WTC11 (cell line): ENCODE measurements around the gene STEAP1B. TPM values are rescaled to one million over a fixed set of nuclear protein-coding genes. Genes with fewer than 3 reads are reported as not detected.

ENCODE experiments used
- ATAC-seq: fragments of 200-7000 bp; cut with Tn5 transposase; 2 replicates; pipeline ENCODE4 v1.10.0; 2021; ENCODE audit warnings: mild to moderate bottlenecking, moderate library complexity
- CTCF ChIA-PET: fragments of 300-600 bp; sonication (Branson Sonifier 250); formaldehyde crosslinking; loops from one replicate; lab custom pipeline; 2021; ENCODE audit warnings: antibody characterized with exemption; lab: Charles Lee
- POLR2A ChIA-PET: fragments of 350-600 bp; sonication (Branson Sonifier 250); formaldehyde crosslinking; loops from one replicate; lab custom pipeline; 2021; ENCODE audit warnings: antibody characterized with exemption; lab: Charles Lee
- DNase-seq: peaks from one replicate; pipeline ENCODE4 v3.0.0; 2021; ENCODE audit warnings: low spot score
- H3K27ac Mint-ChIP-seq: 2 replicates; pipeline ENCODE4 v1.8.0; 2021; ENCODE audit warnings: mixed read lengths
- H3K27me3 Mint-ChIP-seq: 2 replicates; pipeline ENCODE4 v1.8.0; 2021; ENCODE audit warnings: low read depth, mild to moderate bottlenecking, moderate library complexity, mixed read lengths
- H3K36me3 Mint-ChIP-seq: 2 replicates; pipeline ENCODE4 v1.8.0; 2021; ENCODE audit warnings: mixed read lengths
- H3K4me1 Mint-ChIP-seq: 2 replicates; pipeline ENCODE4 v1.8.0; 2022; ENCODE audit warnings: mixed read lengths
- H3K4me3 Mint-ChIP-seq: 2 replicates; pipeline ENCODE4 v1.8.0; 2021; ENCODE audit warnings: mild to moderate bottlenecking, moderate library complexity, mixed read lengths
- H3K9me3 Mint-ChIP-seq: 2 replicates; pipeline ENCODE4 v1.8.0; 2021; ENCODE audit warnings: mixed read lengths
- FOXK1 ChIP-seq: sonication (generic); formaldehyde crosslinking; IDR thresholded peaks from 2 replicates; pipeline ENCODE4 v1.8.0; 2022; ENCODE audit warnings: mild to moderate bottlenecking, moderate library complexity, missing genetic modification reagents
- FOXP1 ChIP-seq: sonication (generic); formaldehyde crosslinking; IDR thresholded peaks from 2 replicates; pipeline ENCODE4 v1.8.0; 2022; ENCODE audit warnings: missing genetic modification reagents, mild to moderate bottlenecking, moderate library complexity, borderline replicate concordance
- HMGXB4 ChIP-seq: sonication (generic); formaldehyde crosslinking; IDR thresholded peaks from 2 replicates; pipeline ENCODE4 v1.8.1; 2023; ENCODE audit warnings: mild to moderate bottlenecking, moderate library complexity, missing genetic modification reagents
- KAT7 ChIP-seq: sonication (generic); formaldehyde crosslinking; IDR thresholded peaks from 2 replicates; pipeline ENCODE4 v1.8.1; 2023; ENCODE audit warnings: missing genetic modification reagents, mild to moderate bottlenecking, borderline replicate concordance
- OVOL2 ChIP-seq: fragments of 250-450 bp; sonication (Bioruptor Pico); IDR thresholded peaks from 2 replicates; pipeline ENCODE4 v1.9.0; 2021; ENCODE audit warnings: mild to moderate bottlenecking, borderline replicate concordance
- RELA ChIP-seq: sonication (generic); formaldehyde crosslinking; IDR thresholded peaks from 2 replicates; pipeline ENCODE4 v1.8.1; 2022; ENCODE audit warnings: missing genetic modification reagents, mild to moderate bottlenecking, borderline replicate concordance
- STAT6 ChIP-seq: sonication (generic); formaldehyde crosslinking; conservative IDR thresholded peaks from 2 replicates; pipeline ENCODE4 v1.8.1; 2023; ENCODE audit warnings: mild to moderate bottlenecking, low read depth, missing genetic modification reagents, moderate library complexity
- TEAD4 ChIP-seq: sonication (generic); formaldehyde crosslinking; IDR thresholded peaks from 2 replicates; pipeline ENCODE4 v1.8.0; 2022; ENCODE audit warnings: mild to moderate bottlenecking, missing genetic modification reagents
- TP53 ChIP-seq: sonication (generic); formaldehyde crosslinking; IDR thresholded peaks from 2 replicates; pipeline ENCODE4 v1.8.1; 2023; ENCODE audit warnings: mild to moderate bottlenecking, missing genetic modification reagents
- ZNF219 ChIP-seq: sonication (generic); formaldehyde crosslinking; IDR thresholded peaks from 2 replicates; pipeline ENCODE4 v1.8.0; 2023; ENCODE audit warnings: missing genetic modification reagents, mild to moderate bottlenecking, borderline replicate concordance
- ZNF416 ChIP-seq: fragments of 250-450 bp; sonication (Bioruptor Pico); IDR thresholded peaks from 2 replicates; pipeline ENCODE4 v1.9.0; 2021; ENCODE audit warnings: mild to moderate bottlenecking, inconsistent platforms
- total RNA-seq: library from RNA; stranded (reverse); gene quantifications from 3 replicates; pipeline ENCODE4 v1.2.3, GENCODE V29; 2021
- TF ChIP-seq, protein P1 (sequence below): sonication (generic); formaldehyde crosslinking; IDR thresholded peaks from 2 replicates; pipeline ENCODE4 v1.8.1; 2022; ENCODE audit warnings: mild to moderate bottlenecking, moderate library complexity, missing genetic modification reagents
- TF ChIP-seq, protein P2 (sequence below): fragments of 250-450 bp; sonication (Bioruptor Pico); IDR thresholded peaks from 2 replicates; pipeline ENCODE4 v1.8.0; 2021; ENCODE audit warnings: mild to moderate bottlenecking
- TF ChIP-seq, protein P3 (sequence below): sonication (generic); formaldehyde crosslinking; IDR thresholded peaks from 2 replicates; pipeline ENCODE4 v1.8.1; 2023; ENCODE audit warnings: mild to moderate bottlenecking, missing genetic modification reagents
- TF ChIP-seq, protein P4 (sequence below): sonication (generic); formaldehyde crosslinking; IDR thresholded peaks from 2 replicates; pipeline ENCODE4 v1.8.1; 2022; ENCODE audit warnings: low read depth, mild to moderate bottlenecking, moderate library complexity, missing genetic modification reagents, borderline replicate concordance

The STEAP1B gene
- total RNA-seq, 1 experiment from 2014 or later = 5.5 TPM

GRCh38 chr7:22476824-22477223, 23.2 kb downstream of the STEAP1B start:
- POLR2A ChIA-PET = no interaction called here
- CTCF ChIA-PET = interaction anchor here (1.5 kb wide), 1 partner anchor 25 kb away, joined by 7 read pairs; no protein-coding TSS in a partner anchor
- no peaks in the 10 kb centered on the region for H3K9me3 Mint-ChIP-seq

DNA sequence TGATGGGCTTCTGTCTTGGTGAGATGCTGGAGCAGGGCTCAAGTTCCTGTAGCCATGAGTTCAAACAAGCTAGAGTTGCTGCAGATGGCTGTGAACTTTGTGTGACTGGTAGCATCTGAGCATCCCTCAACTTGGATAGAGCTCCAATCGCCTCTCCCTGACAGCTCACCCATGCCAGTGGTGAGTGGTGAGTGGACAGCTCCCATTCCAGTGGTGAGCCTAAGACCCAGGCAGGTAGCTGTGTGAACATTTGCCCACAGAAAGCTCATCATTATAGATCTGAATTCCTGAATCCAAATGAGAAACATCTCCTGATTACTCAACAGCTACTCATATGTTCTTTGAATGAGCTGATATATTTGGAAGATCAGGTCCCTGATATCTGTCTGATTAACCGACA, 25.3 kb downstream of the STEAP1B start:
- H3K27me3 Mint-ChIP-seq = no peaks in the 10 kb centered on the region
- POLR2A ChIA-PET = no interaction called here
- H3K9me3 Mint-ChIP-seq = no peaks in the 10 kb centered on the region
- TF ChIP-seq TEAD4 (no peak), OVOL2 (CRISPR knock-in tag) (no peak)
- TF ChIP-seq, protein P1, sequence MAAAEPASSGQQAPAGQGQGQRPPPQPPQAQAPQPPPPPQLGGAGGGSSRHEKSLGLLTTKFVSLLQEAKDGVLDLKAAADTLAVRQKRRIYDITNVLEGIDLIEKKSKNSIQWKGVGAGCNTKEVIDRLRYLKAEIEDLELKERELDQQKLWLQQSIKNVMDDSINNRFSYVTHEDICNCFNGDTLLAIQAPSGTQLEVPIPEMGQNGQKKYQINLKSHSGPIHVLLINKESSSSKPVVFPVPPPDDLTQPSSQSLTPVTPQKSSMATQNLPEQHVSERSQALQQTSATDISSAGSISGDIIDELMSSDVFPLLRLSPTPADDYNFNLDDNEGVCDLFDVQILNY (CRISPR knock-in tag) = no peak
- no peaks in the 10 kb centered on the region for H3K36me3 Mint-ChIP-seq
- H3K27ac Mint-ChIP-seq = no peak overlapping the region
- CTCF ChIA-PET = interaction anchor here (1.4 to 1.7 kb wide), 2 partner anchors 22 to 365 kb away, joined by 7 read pairs; no protein-coding TSS in a partner anchor
- no peak overlapping the region for H3K4me3 Mint-ChIP-seq
- no peak for ATAC-seq
- H3K4me1 Mint-ChIP-seq = peaks cover 6% of the 10 kb centered on the region; the same call in 1 of the 2 replicates
- DNase-seq = no peak

More at GRCh38 chr7:22476824-22477223, 23.2 kb downstream of the STEAP1B start:
- no peaks in the 10 kb centered on the region for H3K36me3 Mint-ChIP-seq
- TF ChIP-seq, protein P2, sequence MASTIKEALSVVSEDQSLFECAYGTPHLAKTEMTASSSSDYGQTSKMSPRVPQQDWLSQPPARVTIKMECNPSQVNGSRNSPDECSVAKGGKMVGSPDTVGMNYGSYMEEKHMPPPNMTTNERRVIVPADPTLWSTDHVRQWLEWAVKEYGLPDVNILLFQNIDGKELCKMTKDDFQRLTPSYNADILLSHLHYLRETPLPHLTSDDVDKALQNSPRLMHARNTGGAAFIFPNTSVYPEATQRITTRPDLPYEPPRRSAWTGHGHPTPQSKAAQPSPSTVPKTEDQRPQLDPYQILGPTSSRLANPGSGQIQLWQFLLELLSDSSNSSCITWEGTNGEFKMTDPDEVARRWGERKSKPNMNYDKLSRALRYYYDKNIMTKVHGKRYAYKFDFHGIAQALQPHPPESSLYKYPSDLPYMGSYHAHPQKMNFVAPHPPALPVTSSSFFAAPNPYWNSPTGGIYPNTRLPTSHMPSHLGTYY (CRISPR knock-in tag) = no peak
- no peak for ATAC-seq
- no peak for DNase-seq
- H3K4me1 Mint-ChIP-seq = 0 out of 2 replicates have a peak, but pooled peaks cover 6% of the 10 kb centered on the region
- H3K27me3 Mint-ChIP-seq = no peaks in the 10 kb centered on the region
- no peak overlapping the region for H3K4me3 Mint-ChIP-seq
- H3K27ac Mint-ChIP-seq = no peak overlapping the region

GRCh38 chr7:22470981-22471380, 29.0 kb downstream of the STEAP1B start:
- no peak for TF ChIP-seq TP53 (CRISPR knock-in tag)
- Mint-ChIP-seq H3K9me3 (peaks cover 4% of the 10 kb centered on the region; the same call in 1 of the 2 replicates), H3K27ac (no peak overlapping the region), H3K27me3 (no peaks in the 10 kb centered on the region), H3K4me3 (no peak overlapping the region), H3K36me3 (no peaks in the 10 kb centered on the region; the same call in 1 of the 2 replicates), H3K4me1 (no peaks in the 10 kb centered on the region; the same call in 1 of the 2 replicates)
- DNase-seq = no peak
- peak; percentile 34; the same call in 1 of the 2 replicates for ATAC-seq
- POLR2A ChIA-PET = interaction anchor here (0.6 kb wide), 1 partner anchor 10 kb away, joined by 4 read pairs; no protein-coding TSS in a partner anchor
- CTCF ChIA-PET = interaction anchor here (0.9 to 1.5 kb wide), 2 partner anchors 19 to 361 kb away, joined by 4 to 8 read pairs; no protein-coding TSS in a partner anchor

GRCh38 chr7:22469371-22470143, 30.4 kb downstream of the STEAP1B start:
- POLR2A ChIA-PET = no interaction called here
- no peak for TF ChIP-seq KAT7 (CRISPR knock-in tag)
- TF ChIP-seq FOXK1 (CRISPR knock-in tag) = no peak
- TF ChIP-seq RELA (CRISPR knock-in tag) = no peak
- TF ChIP-seq, protein P1 (CRISPR knock-in tag) = no peak
- TF ChIP-seq STAT6 (CRISPR knock-in tag) = no peak
- TF ChIP-seq ZNF219 = no peak
- TF ChIP-seq FOXP1 (CRISPR knock-in tag) = no peak
- TF ChIP-seq, protein P3, sequence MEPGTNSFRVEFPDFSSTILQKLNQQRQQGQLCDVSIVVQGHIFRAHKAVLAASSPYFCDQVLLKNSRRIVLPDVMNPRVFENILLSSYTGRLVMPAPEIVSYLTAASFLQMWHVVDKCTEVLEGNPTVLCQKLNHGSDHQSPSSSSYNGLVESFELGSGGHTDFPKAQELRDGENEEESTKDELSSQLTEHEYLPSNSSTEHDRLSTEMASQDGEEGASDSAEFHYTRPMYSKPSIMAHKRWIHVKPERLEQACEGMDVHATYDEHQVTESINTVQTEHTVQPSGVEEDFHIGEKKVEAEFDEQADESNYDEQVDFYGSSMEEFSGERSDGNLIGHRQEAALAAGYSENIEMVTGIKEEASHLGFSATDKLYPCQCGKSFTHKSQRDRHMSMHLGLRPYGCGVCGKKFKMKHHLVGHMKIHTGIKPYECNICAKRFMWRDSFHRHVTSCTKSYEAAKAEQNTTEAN (CRISPR knock-in tag) = no peak
- no peak for TF ChIP-seq HMGXB4 (CRISPR knock-in tag)
- TF ChIP-seq ZNF416 (CRISPR knock-in tag) = no peak
- TF ChIP-seq, protein P4, sequence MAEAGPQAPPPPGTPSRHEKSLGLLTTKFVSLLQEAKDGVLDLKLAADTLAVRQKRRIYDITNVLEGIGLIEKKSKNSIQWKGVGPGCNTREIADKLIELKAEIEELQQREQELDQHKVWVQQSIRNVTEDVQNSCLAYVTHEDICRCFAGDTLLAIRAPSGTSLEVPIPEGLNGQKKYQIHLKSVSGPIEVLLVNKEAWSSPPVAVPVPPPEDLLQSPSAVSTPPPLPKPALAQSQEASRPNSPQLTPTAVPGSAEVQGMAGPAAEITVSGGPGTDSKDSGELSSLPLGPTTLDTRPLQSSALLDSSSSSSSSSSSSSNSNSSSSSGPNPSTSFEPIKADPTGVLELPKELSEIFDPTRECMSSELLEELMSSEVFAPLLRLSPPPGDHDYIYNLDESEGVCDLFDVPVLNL = no peak

More at GRCh38 chr7:22469371-22470143, 30.4 kb downstream of the STEAP1B start:
- Mint-ChIP-seq H3K27ac (no peak overlapping the region), H3K9me3 (peaks cover 4% of the 10 kb centered on the region; the same call in 1 of the 2 replicates), H3K4me3 (no peak overlapping the region), H3K4me1 (no peaks in the 10 kb centered on the region; the same call in 1 of the 2 replicates), H3K27me3 (no peaks in the 10 kb centered on the region), H3K36me3 (no peaks in the 10 kb centered on the region; the same call in 1 of the 2 replicates)
- CTCF ChIA-PET = interaction anchor here (0.7 to 1.6 kb wide), 2 partner anchors 9 to 360 kb away, joined by 3 to 7 read pairs; no protein-coding TSS in a partner anchor
- ATAC-seq (no peak), DNase-seq (no peak)
